K562 (cell line): ENCODE results near the gene GLE1. TPM values are rescaled to one million over a fixed set of nuclear protein-coding genes. Genes with fewer than 3 reads are reported as not detected.
A peak's percentile ranks its signal among the peaks of the same experiment; 100 is the strongest.

Experiments used
- FIP1L1 ChIP-seq: fragments of 200-400 bp; formaldehyde crosslinking; IDR thresholded peaks from 2 replicates; pipeline ENCODE4 v1.6.1; 2018; ENCODE audit warnings: mild to moderate bottlenecking, low read depth, low read length; ENCODE audit not compliant: poor library complexity, severe bottlenecking
- IRF1 ChIP-seq: sonication (generic); formaldehyde crosslinking; IDR thresholded peaks from 2 replicates; pipeline ENCODE4 v1.8.0; 2022; ENCODE audit warnings: missing genetic modification reagents, mild to moderate bottlenecking, borderline replicate concordance
- PCBP1 ChIP-seq: fragments of 200-400 bp; formaldehyde crosslinking; IDR thresholded peaks from 2 replicates; pipeline ENCODE4 v1.6.1; 2018; ENCODE audit warnings: mild to moderate bottlenecking, low read depth, low read length; ENCODE audit not compliant: poor library complexity, severe bottlenecking
- PKNOX1 ChIP-seq: fragments of 450-650 bp; IDR thresholded peaks from 2 replicates; pipeline ENCODE4 v1.6.1; 2016
- TGIF2 ChIP-seq: sonication (generic); formaldehyde crosslinking; IDR thresholded peaks from 2 replicates; pipeline ENCODE4 v1.8.1; 2022; ENCODE audit warnings: mild to moderate bottlenecking, missing genetic modification reagents, moderate library complexity
- ZBTB17 ChIP-seq: fragments of 450-650 bp; formaldehyde crosslinking; IDR thresholded peaks from 2 replicates; pipeline ENCODE4 v1.4.0; 2020; ENCODE audit warnings: mild to moderate bottlenecking
- ZBTB43 ChIP-seq: sonication (generic); formaldehyde crosslinking; IDR thresholded peaks from 2 replicates; pipeline ENCODE4 v1.8.0; 2023; ENCODE audit warnings: mild to moderate bottlenecking, missing genetic modification reagents
- ZNF507 ChIP-seq: conservative IDR thresholded peaks from 2 replicates; pipeline ENCODE4 v1.6.1; 2017; ENCODE audit warnings: missing genetic modification characterization, missing compliant biosample characterization
- ZNF511 ChIP-seq: sonication (generic); formaldehyde crosslinking; IDR thresholded peaks from 2 replicates; pipeline ENCODE4 v1.8.0; 2022; ENCODE audit warnings: mild to moderate bottlenecking, missing genetic modification reagents
- polyA plus RNA-seq, 8 experiments: library from polyadenylated mRNA; depleted of rRNA in 4 of 8; stranded (reverse) in 5 of 8; unstranded in 3 of 8; fragments of >200 nt; fragmentation: Nextera tagmentation in 2 of 8; fragmentation: Illumina TruSeq in 1 of 8; extraction: Ambion mirVana in 2 of 8; extraction: Trizol in 1 of 8; gene quantifications; 2 replicates each; pipeline versions ENCODE4 v1.2.1 to v1.2.3, GENCODE V29; 2011 to 2014; ENCODE audit warnings: inconsistent platforms in 1 of 8, missing spikeins in 1 of 8
- total RNA-seq, 7 experiments: library from RNA; depleted of rRNA in 6 of 7; stranded (reverse); fragments of >200 nt in 6 of 7; fragmentation: Illumina TruSeq in 2 of 7; extraction: Trizol in 2 of 7; gene quantifications; 2 replicates each; pipeline versions ENCODE4 v1.2.1 to v1.2.3, GENCODE V29; 2011 to 2021; ENCODE audit warnings: low replicate concordance in 1 of 7
- TF ChIP-seq, protein P1 (sequence below): fragments of 450-650 bp; IDR thresholded peaks from 2 replicates; pipeline ENCODE4 v1.6.1; 2016; ENCODE audit warnings: mild to moderate bottlenecking, moderate library complexity
- TF ChIP-seq, protein P2 (sequence below): fragments of 250-450 bp; sonication (Bioruptor Pico); IDR thresholded peaks from 2 replicates; pipeline ENCODE4 v1.5.0; 2021

GLE1 gene
- total and polyA plus RNA-seq, 9 of the 15 experiments (the other 6 are each of a cell fraction or from before 2014, with no cell fraction given): 15.9 to 44.8 (median 37.6) TPM

GRCh38 chr9:128456613-128457061 is 47.9 kb upstream of the GLE1 start (continued):
- TF ChIP-seq, protein P1, sequence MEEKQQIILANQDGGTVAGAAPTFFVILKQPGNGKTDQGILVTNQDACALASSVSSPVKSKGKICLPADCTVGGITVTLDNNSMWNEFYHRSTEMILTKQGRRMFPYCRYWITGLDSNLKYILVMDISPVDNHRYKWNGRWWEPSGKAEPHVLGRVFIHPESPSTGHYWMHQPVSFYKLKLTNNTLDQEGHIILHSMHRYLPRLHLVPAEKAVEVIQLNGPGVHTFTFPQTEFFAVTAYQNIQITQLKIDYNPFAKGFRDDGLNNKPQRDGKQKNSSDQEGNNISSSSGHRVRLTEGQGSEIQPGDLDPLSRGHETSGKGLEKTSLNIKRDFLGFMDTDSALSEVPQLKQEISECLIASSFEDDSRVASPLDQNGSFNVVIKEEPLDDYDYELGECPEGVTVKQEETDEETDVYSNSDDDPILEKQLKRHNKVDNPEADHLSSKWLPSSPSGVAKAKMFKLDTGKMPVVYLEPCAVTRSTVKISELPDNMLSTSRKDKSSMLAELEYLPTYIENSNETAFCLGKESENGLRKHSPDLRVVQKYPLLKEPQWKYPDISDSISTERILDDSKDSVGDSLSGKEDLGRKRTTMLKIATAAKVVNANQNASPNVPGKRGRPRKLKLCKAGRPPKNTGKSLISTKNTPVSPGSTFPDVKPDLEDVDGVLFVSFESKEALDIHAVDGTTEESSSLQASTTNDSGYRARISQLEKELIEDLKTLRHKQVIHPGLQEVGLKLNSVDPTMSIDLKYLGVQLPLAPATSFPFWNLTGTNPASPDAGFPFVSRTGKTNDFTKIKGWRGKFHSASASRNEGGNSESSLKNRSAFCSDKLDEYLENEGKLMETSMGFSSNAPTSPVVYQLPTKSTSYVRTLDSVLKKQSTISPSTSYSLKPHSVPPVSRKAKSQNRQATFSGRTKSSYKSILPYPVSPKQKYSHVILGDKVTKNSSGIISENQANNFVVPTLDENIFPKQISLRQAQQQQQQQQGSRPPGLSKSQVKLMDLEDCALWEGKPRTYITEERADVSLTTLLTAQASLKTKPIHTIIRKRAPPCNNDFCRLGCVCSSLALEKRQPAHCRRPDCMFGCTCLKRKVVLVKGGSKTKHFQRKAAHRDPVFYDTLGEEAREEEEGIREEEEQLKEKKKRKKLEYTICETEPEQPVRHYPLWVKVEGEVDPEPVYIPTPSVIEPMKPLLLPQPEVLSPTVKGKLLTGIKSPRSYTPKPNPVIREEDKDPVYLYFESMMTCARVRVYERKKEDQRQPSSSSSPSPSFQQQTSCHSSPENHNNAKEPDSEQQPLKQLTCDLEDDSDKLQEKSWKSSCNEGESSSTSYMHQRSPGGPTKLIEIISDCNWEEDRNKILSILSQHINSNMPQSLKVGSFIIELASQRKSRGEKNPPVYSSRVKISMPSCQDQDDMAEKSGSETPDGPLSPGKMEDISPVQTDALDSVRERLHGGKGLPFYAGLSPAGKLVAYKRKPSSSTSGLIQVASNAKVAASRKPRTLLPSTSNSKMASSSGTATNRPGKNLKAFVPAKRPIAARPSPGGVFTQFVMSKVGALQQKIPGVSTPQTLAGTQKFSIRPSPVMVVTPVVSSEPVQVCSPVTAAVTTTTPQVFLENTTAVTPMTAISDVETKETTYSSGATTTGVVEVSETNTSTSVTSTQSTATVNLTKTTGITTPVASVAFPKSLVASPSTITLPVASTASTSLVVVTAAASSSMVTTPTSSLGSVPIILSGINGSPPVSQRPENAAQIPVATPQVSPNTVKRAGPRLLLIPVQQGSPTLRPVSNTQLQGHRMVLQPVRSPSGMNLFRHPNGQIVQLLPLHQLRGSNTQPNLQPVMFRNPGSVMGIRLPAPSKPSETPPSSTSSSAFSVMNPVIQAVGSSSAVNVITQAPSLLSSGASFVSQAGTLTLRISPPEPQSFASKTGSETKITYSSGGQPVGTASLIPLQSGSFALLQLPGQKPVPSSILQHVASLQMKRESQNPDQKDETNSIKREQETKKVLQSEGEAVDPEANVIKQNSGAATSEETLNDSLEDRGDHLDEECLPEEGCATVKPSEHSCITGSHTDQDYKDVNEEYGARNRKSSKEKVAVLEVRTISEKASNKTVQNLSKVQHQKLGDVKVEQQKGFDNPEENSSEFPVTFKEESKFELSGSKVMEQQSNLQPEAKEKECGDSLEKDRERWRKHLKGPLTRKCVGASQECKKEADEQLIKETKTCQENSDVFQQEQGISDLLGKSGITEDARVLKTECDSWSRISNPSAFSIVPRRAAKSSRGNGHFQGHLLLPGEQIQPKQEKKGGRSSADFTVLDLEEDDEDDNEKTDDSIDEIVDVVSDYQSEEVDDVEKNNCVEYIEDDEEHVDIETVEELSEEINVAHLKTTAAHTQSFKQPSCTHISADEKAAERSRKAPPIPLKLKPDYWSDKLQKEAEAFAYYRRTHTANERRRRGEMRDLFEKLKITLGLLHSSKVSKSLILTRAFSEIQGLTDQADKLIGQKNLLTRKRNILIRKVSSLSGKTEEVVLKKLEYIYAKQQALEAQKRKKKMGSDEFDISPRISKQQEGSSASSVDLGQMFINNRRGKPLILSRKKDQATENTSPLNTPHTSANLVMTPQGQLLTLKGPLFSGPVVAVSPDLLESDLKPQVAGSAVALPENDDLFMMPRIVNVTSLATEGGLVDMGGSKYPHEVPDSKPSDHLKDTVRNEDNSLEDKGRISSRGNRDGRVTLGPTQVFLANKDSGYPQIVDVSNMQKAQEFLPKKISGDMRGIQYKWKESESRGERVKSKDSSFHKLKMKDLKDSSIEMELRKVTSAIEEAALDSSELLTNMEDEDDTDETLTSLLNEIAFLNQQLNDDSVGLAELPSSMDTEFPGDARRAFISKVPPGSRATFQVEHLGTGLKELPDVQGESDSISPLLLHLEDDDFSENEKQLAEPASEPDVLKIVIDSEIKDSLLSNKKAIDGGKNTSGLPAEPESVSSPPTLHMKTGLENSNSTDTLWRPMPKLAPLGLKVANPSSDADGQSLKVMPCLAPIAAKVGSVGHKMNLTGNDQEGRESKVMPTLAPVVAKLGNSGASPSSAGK: peak; percentile 83
- peak; percentile 38 for TF ChIP-seq FIP1L1
- peak; percentile 93 for TF ChIP-seq PKNOX1
- TF ChIP-seq TGIF2 (CRISPR knock-in tag): no peak
- TF ChIP-seq, protein P2, sequence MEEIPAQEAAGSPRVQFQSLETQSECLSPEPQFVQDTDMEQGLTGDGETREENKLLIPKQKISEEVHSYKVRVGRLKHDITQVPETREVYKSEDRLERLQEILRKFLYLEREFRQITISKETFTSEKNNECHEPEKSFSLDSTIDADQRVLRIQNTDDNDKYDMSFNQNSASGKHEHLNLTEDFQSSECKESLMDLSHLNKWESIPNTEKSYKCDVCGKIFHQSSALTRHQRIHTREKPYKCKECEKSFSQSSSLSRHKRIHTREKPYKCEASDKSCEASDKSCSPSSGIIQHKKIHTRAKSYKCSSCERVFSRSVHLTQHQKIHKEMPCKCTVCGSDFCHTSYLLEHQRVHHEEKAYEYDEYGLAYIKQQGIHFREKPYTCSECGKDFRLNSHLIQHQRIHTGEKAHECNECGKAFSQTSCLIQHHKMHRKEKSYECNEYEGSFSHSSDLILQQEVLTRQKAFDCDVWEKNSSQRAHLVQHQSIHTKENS (CRISPR knock-in tag): no peak
- TF ChIP-seq ZNF507: no peak
- TF ChIP-seq ZBTB43 (CRISPR knock-in tag): no peak
- no peak for TF ChIP-seq ZNF511 (CRISPR knock-in tag)
- no peak for TF ChIP-seq ZBTB17 (CRISPR knock-in tag)
- TF ChIP-seq IRF1 (CRISPR knock-in tag): no peak
- peak; percentile 52 for TF ChIP-seq PCBP1
